ENCODE results near the gene NABP2. TPM values are rescaled to one million over a fixed set of nuclear protein-coding genes. Genes with fewer than 3 reads are reported as not detected.

Gene NABP2
- total RNA-seq, 1 donor from 2014 or later = 18.2 TPM

- DNase-seq = no peak
Observed at GRCh38 chr12:56213878-56214277, 10.3 kb upstream of the NABP2 start.

DNA sequence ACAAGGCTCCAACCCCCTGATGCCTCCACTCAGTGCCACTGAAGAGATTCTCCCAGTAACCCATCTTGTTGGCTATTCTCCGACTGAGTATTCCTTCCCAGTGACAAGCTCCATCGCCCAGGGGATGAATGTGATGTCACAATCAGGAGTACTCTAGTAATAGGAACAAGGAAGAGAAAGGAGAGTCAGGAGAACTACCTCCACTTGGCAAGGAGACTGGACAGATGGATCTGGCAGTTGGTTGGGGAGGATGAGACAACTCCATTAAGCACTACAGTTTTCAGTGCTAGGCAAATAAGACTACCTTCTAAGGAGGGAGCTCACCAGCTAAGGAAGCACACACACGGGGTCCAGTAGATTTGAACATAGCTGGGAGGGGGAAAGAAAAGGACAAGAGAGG is 7.7 kb upstream of the NABP2 start:
- DNase-seq = no peak

DNA sequence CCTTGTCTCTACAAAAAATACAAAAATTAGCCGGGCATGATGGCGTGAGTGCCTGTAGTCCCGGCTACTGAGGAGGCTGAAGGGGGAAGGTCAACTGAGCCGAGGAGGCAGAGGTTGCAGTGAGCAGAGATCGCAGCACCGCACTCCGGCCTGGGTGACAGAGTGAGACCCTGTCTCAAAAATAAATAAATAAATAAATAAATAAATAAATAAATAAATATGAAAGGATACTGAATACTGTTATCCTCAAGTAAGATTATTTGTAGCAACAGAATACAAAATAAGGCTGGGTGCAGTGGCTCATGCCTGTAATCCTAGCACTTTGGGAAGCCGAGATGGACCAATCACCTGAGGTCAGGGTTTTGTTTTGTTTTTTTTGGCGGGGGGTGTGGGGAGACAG is 4.3 kb upstream of the NABP2 start:
- DNase-seq = no peak

DNA sequence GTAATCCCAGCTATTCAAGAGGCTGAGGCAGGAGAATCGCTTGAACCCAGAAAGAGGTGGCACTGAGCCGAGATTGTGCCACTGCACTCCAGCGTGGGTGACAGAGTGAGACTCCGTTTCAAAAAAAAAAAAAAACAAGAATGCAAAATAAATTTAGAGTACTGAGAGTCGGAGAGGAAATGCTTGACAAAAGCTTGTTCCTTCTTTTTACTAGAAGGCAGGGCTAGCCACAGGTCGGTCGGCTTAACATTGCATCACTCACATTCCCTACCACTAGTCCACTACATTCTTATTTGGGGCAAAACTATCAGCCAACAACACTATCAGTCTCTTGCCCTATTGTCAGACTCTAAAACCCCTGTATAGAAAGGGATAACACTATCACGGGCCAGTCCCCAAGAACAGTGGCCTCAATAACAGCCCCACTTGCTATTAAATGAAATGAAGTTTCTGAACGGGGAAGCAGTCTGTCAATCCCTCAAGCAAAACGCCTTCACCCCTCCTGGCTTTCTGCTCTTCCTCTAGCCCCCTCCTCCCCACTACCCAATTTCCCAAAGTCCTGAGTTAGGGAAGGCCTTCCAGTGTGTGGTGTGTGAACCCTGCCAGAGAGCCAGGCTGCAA is 3.4 kb upstream of the NABP2 start:
- DNase-seq = no peak

GRCh38 chr12:56221232-56221756 is 2.8 kb upstream of the NABP2 start:
- peak; percentile 87 for DNase-seq

GRCh38 chr12:56221757-56222530 is 2.2 kb upstream of the NABP2 start, which contains the start of gene RNF41:
Gene RNF41, minus strand, starts transcription at chr12:56221922. Its CDS starts 7,875 bp downstream, at chr12:56214047.
- DNase-seq = peak; percentile 99

DNA sequence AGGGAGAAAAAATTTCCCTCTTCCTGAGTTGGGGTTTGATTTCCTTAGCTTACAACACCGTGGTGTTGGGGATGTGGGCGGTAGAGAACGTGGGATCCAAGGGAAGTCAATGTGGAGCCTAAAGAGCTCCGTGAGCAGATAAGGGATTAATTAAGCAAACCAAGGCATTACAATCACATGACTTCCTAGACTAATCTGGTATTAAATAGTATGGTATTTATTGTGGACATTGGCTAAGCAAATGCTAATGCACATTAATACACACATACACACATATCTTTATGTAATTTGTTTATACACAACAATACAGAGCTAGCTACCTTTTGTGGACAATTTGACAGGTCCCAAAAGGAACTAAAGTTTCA is 1.6 kb upstream of the NABP2 start:
- no peak for DNase-seq

GRCh38 chr12:56223571-56224101 is 506 bp upstream of the NABP2 start:
- DNase-seq = no peak

- no peak for DNase-seq
Observed at GRCh38 chr12:56224954-56225353, 812 bp downstream of the NABP2 start.

DNA sequence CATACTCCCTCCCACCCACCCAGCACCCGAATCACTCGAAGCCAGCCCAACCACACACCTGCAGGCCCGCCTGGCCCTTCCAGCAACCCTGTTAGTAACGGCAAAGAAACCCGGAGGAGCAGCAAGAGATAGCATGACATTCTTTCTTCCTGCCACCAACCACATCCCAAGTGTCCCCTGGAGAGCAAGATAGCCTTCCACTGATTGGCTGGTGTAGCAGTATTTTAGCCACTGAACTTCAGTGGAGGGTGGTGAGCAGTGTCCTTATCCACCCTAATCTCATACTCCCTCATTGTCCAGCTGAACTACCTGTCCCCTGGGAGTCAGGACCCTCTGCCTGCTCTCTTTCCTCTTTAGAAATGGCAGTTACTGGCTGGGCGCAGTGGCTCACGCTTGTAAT is 4.9 kb downstream of the NABP2 start:
- DNase-seq = no peak

GRCh38 chr12:56229916-56230431 is 5.8 kb downstream of the NABP2 start, which contains the start of gene SLC39A5:
Gene SLC39A5, plus strand, starts transcription at chr12:56230051. Its CDS starts 1,224 bp downstream, at chr12:56231275.
- DNase-seq = no peak

DNA sequence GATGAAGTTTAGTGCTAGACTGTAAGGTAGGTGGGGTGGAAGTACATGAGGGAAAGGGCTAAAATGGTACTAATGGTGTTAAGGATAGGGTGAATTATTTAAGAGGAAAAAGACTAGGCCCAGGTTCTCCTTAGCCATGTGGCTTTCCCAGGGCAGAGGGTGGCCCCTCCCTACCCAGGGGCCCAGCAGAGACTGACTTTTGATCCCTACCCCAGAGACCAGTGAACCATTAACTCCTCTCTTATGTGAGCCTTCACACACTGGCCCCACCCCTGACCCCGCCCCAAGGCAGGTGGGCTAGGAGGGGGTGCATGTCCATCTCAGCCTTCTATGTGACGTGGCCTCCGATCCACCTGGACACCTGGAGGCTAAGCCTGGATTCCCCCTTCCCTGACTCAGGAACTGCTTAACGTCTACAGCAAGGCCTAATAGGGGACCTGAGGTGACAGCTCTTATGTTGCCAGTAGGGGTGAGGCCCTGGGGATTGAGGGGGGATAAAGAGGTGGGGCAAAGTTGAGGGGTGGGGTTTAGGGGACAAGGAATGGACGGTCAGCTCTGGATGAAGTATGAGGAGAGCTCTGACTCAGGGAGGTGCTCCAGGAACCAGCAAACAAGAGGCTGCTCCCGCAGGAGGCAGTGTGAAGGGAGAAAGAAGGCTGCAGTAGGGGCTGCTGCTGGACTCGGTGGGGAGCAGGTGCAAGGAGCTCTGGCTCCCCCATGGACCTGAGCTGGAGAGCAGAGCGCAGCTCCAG is 6.5 kb downstream of the NABP2 start:
- DNase-seq = no peak

- DNase-seq = no peak
Observed at GRCh38 chr12:56231184-56231582, 7.0 kb downstream of the NABP2 start.

DNA sequence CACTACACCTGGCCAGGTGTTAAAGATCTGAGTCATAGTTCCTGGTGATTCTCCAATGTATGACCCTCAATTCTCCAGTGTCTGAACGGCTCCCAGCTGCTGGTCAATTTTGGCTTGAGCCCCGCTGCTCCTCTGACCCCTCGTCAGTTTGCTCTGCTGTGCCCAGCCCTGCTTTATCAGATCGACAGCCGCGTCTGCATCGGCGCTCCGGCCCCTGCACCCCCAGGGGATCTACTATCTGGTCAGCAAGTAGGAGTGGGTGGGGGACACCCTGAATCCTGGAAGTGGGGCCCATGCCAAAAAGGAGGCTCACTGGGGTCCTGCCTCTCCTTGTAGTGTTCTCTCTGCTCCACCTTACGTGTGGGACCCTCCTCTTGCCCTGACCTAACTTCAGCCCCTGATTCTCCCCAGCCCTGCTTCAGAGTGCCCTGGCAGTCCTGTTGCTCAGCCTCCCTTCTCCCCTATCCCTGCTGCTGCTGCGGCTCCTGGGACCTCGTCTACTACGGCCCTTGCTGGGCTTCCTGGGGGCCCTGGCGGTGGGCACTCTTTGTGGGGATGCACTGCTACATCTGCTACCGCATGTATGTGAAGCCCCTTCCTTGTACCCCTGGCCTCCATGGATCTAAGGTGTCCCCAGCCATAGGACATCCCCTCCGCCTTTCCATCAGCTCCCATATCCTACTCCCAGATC is 10.7 kb downstream of the NABP2 start:
- no peak for DNase-seq

- DNase-seq = no peak
Observed at GRCh38 chr12:56236091-56236490, 11.9 kb downstream of the NABP2 start.

DNA sequence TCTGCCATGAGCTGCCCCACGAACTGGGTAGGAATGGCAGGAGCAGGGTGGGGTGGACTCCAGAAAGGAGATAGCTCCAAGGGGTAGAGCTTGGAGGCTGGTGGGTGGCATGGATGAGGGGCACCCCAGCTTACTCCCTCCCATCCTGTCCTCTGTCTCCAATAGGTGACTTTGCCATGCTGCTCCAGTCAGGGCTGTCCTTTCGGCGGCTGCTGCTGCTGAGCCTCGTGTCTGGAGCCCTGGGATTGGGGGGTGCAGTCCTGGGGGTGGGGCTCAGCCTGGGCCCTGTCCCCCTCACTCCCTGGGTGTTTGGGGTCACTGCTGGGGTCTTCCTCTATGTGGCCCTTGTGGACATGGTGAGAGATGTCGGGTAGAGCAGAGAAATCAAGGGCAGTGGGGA is 12.8 kb downstream of the NABP2 start:
- no peak for DNase-seq

- no peak for DNase-seq
Observed at GRCh38 chr12:56237552-56237951, 13.4 kb downstream of the NABP2 start.

- DNase-seq = no peak
Observed at GRCh38 chr12:56241424-56242303, 17.5 kb downstream of the NABP2 start.

- no peak for DNase-seq
Observed at GRCh38 chr12:56242986-56243385, 18.8 kb downstream of the NABP2 start.

- peak; percentile 12 for DNase-seq
Observed at GRCh38 chr12:56243731-56244181, 19.6 kb downstream of the NABP2 start.

- DNase-seq = no peak
Observed at GRCh38 chr12:56244494-56244893, 20.4 kb downstream of the NABP2 start.

Measured in tongue (tissue), 2 donors.